ENCODE measurements around the gene LRRC18. TPM values are rescaled to one million over a fixed set of nuclear protein-coding genes. Genes with fewer than 3 reads are reported as not detected.

The LRRC18 gene
- total and polyA plus RNA-seq, 5 donors from 2014 or later: not detected

DNA sequence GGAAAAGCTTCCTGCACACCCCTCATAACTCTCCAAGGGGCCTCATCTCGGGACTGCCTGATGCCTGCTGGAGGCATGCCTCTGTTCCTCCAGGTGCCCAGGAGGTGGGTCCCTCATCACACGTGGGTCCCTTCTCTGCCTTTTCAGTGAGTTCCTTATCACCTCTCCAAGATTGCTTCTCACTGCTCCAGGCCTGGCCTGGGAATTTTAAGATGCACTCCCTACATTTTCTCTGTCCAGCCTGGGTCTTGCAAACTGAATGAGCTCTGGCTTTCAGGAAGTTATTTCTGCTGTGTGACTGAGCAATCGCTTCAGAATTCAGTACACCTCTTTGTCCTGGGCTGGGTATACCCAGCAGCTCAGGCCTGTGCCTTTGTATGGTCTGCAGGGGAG, 43.8 kb downstream of the LRRC18 start:
- no peaks in the 10 kb centered on the region for H3K36me3 ChIP-seq (ENCODE audit: control insufficient read depth, insufficient read depth, low read length)
- no peaks in the 10 kb centered on the region for H3K36me3 Mint-ChIP-seq
- no peak overlapping the region for H3K27ac Mint-ChIP-seq

GRCh38 chr10:48894911-48895802, 44.5 kb downstream of the LRRC18 start:
- Histone ChIP-seq H3K36me3 (ENCODE audit: control insufficient read depth, insufficient read depth, low read length) (no peaks in the 10 kb centered on the region), H3K9me3 (ENCODE audit: control insufficient read depth in 2 of 2, low read length in 2 of 2) (no peaks in the 10 kb centered on the region), H3K4me1 (ENCODE audit: control insufficient read depth, insufficient read depth, low read length, poor library complexity, severe bottlenecking) (no peaks in the 10 kb centered on the region), H3K27ac (ENCODE audit: insufficient read depth, low read length, poor library complexity, severe bottlenecking) (no peak overlapping the region), H3K4me3 (ENCODE audit: low read depth, low read length) (no peak overlapping the region), H3K27me3 (ENCODE audit: control insufficient read depth, insufficient read depth, low read length) (no peaks in the 10 kb centered on the region)
- Mint-ChIP-seq H3K27ac (no peak overlapping the region), H3K4me1 (no peaks in the 10 kb centered on the region), H3K36me3 (no peaks in the 10 kb centered on the region), H3K27me3 (peaks cover 4% of the 10 kb centered on the region), H3K4me3 (no peak overlapping the region), H3K9me3 (no peaks in the 10 kb centered on the region)
- DNase-seq (no peak), ATAC-seq (ENCODE audit: low read depth in 2 of 2) (no peak)

More for the DNA sequence above, 43.8 kb downstream of the LRRC18 start:
- Histone ChIP-seq H3K4me3 (ENCODE audit: low read depth, low read length) (no peak overlapping the region), H3K27ac (ENCODE audit: insufficient read depth, low read length, poor library complexity, severe bottlenecking) (no peak overlapping the region), H3K9me3 (ENCODE audit: control insufficient read depth in 2 of 2, low read length in 2 of 2) (no peaks in the 10 kb centered on the region), H3K27me3 (ENCODE audit: control insufficient read depth, insufficient read depth, low read length) (no peaks in the 10 kb centered on the region), H3K4me1 (ENCODE audit: control insufficient read depth, insufficient read depth, low read length, poor library complexity, severe bottlenecking) (no peaks in the 10 kb centered on the region)
- peaks cover 4% of the 10 kb centered on the region for H3K27me3 Mint-ChIP-seq
- no peak overlapping the region for H3K4me3 Mint-ChIP-seq
- no peaks in the 10 kb centered on the region for H3K9me3 Mint-ChIP-seq
- ATAC-seq (ENCODE audit: low read depth in 2 of 2) (no peak), DNase-seq (no peak)
- no peaks in the 10 kb centered on the region for H3K4me1 Mint-ChIP-seq

- Mint-ChIP-seq H3K36me3 (no peaks in the 10 kb centered on the region), H3K4me1 (no peaks in the 10 kb centered on the region), H3K4me3 (no peak overlapping the region), H3K27ac (no peak overlapping the region), H3K27me3 (no peaks in the 10 kb centered on the region), H3K9me3 (no peaks in the 10 kb centered on the region)
- no peaks in the 10 kb centered on the region for H3K9me3 ChIP-seq (ENCODE audit: control insufficient read depth in 2 of 2, low read length in 2 of 2)
- H3K27ac ChIP-seq (ENCODE audit: insufficient read depth, low read length, poor library complexity, severe bottlenecking): no peak overlapping the region
- DNase-seq (no peak), ATAC-seq (ENCODE audit: low read depth in 2 of 2) (no peak)
- H3K36me3 ChIP-seq (ENCODE audit: control insufficient read depth, insufficient read depth, low read length): no peaks in the 10 kb centered on the region
- no peak overlapping the region for H3K4me3 ChIP-seq (ENCODE audit: low read depth, low read length)
- no peaks in the 10 kb centered on the region for H3K4me1 ChIP-seq (ENCODE audit: control insufficient read depth, insufficient read depth, low read length, poor library complexity, severe bottlenecking)
- H3K27me3 ChIP-seq (ENCODE audit: control insufficient read depth, insufficient read depth, low read length): no peaks in the 10 kb centered on the region
Measured at GRCh38 chr10:48890888-48891850, 48.5 kb downstream of the LRRC18 start.

- Mint-ChIP-seq H3K36me3 (no peaks in the 10 kb centered on the region), H3K27me3 (no peaks in the 10 kb centered on the region), H3K9me3 (no peaks in the 10 kb centered on the region), H3K27ac (no peak overlapping the region), H3K4me1 (peaks cover 0 to 5% (median 0%) of the 10 kb centered on the region in 4 donors), H3K4me3 (no peak overlapping the region)
- DNase-seq: no peak
- no peak for ATAC-seq (ENCODE audit: low read depth in 2 of 2)
- no peak overlapping the region for H3K4me3 ChIP-seq (ENCODE audit: low read depth, low read length)
- H3K36me3 ChIP-seq (ENCODE audit: control insufficient read depth, insufficient read depth, low read length): no peaks in the 10 kb centered on the region
- no peaks in the 10 kb centered on the region for H3K4me1 ChIP-seq (ENCODE audit: control insufficient read depth, insufficient read depth, low read length, poor library complexity, severe bottlenecking)
- H3K27me3 ChIP-seq (ENCODE audit: control insufficient read depth, insufficient read depth, low read length): no peaks in the 10 kb centered on the region
- no peaks in the 10 kb centered on the region for H3K9me3 ChIP-seq (ENCODE audit: control insufficient read depth in 2 of 2, low read length in 2 of 2)
- no peak overlapping the region for H3K27ac ChIP-seq (ENCODE audit: insufficient read depth, low read length, poor library complexity, severe bottlenecking)
Measured at GRCh38 chr10:48887982-48888381, 51.7 kb downstream of the LRRC18 start.

DNA sequence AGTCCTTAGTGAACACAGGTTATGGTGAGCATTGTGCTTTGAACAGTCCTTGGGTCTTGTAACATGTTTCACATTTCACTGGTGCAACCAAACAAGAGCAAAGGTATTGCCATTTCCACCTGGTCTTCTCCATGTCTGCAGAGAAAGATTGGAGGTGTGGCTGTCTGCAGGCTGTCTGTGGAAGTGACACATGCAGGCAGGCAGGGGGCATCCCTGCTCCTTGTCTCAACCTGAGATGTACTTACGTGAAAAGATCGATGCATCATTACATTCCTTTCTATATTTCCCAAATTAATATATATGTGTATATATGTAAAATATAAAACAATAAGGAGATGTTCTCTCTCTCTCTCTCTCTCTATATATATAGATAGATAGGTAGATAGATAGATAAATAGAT, 54.3 kb downstream of the LRRC18 start:
- H3K27me3 ChIP-seq (ENCODE audit: control insufficient read depth, insufficient read depth, low read length): no peaks in the 10 kb centered on the region

DNA sequence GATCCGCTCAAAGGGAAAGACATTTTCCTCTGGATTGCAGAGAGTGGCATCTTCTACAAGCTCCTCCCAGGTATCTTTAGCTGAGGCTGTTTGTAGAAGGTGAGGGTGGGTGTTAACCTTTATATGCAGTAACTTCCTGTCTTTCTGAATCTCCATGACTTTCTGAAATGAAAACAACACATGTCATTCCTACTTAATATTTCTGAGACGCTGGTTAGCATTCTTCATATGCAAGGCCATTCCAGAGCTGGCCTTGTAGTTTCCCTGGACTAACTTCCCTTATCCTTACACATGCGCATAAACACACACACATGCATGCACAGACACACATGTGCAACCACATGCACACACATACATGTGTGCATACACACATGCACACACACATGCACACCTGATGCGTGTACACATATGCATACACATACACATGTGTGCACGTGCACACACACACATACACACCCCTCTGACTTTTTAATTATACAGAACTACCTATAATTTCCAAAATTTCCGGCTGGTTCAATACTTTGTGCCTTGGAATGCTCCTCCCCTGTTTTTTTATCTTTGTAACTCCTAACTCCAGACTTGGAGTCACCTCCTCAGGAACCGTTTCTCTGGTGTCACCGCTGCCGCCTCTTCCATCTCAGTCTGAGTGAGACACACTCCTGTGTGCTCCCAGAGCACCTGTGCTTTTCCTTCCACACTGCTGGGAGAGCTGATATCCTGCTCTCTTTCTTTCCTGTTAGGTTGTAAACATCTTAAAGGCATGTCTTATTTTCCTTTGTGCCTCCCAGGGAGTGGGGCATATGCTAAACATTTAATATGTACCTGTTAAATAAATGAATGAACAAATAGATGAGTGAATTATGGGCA, 55.2 kb downstream of the LRRC18 start:
- H3K4me1 ChIP-seq (ENCODE audit: control insufficient read depth, insufficient read depth, low read length, poor library complexity, severe bottlenecking): no peaks in the 10 kb centered on the region
- Mint-ChIP-seq H3K4me3 (no peak overlapping the region), H3K27me3 (no peaks in the 10 kb centered on the region), H3K4me1 (peaks cover 0 to 5% (median 0%) of the 10 kb centered on the region in 4 donors), H3K27ac (no peak overlapping the region), H3K9me3 (no peaks in the 10 kb centered on the region), H3K36me3 (no peaks in the 10 kb centered on the region)
- H3K9me3 ChIP-seq (ENCODE audit: control insufficient read depth in 2 of 2, low read length in 2 of 2): no peaks in the 10 kb centered on the region
- DNase-seq: no peak
- H3K36me3 ChIP-seq (ENCODE audit: control insufficient read depth, insufficient read depth, low read length): no peaks in the 10 kb centered on the region
- ATAC-seq (ENCODE audit: low read depth in 2 of 2): no peak
- H3K4me3 ChIP-seq (ENCODE audit: low read depth, low read length): no peak overlapping the region
- H3K27ac ChIP-seq (ENCODE audit: insufficient read depth, low read length, poor library complexity, severe bottlenecking): no peak overlapping the region
- no peaks in the 10 kb centered on the region for H3K27me3 ChIP-seq (ENCODE audit: control insufficient read depth, insufficient read depth, low read length)

More for the DNA sequence above, 54.3 kb downstream of the LRRC18 start:
- Histone ChIP-seq H3K27ac (ENCODE audit: insufficient read depth, low read length, poor library complexity, severe bottlenecking) (no peak overlapping the region), H3K36me3 (ENCODE audit: control insufficient read depth, insufficient read depth, low read length) (no peaks in the 10 kb centered on the region), H3K9me3 (ENCODE audit: control insufficient read depth in 2 of 2, low read length in 2 of 2) (no peaks in the 10 kb centered on the region), H3K4me1 (ENCODE audit: control insufficient read depth, insufficient read depth, low read length, poor library complexity, severe bottlenecking) (no peaks in the 10 kb centered on the region), H3K4me3 (ENCODE audit: low read depth, low read length) (no peak overlapping the region)
- Mint-ChIP-seq H3K9me3 (no peaks in the 10 kb centered on the region), H3K4me3 (no peak overlapping the region), H3K27ac (no peak overlapping the region), H3K27me3 (no peaks in the 10 kb centered on the region), H3K36me3 (no peaks in the 10 kb centered on the region), H3K4me1 (peaks cover 0 to 5% (median 0%) of the 10 kb centered on the region in 4 donors)
- DNase-seq (peak in 1 of 3 donors; percentile 23), ATAC-seq (ENCODE audit: low read depth in 2 of 2) (no peak)

DNA sequence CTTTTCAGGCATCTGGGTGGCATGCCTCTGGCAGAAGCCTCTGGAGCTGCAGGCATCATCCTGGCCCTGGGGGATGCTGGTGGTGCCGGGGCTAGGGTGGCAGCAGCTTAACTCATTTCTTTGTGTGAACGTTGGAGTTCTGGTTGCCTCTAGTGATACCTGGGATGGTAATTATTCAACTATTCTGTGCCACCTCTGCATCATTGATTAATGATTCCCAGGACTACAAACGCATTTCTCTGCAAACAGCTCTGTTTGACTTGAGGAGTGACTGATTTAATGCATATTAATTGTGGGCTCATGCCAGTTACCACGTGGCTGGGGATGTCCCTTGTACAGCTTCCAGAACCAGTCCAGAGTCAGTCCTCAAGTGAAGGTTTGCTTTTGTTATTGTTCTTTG, 55.9 kb downstream of the LRRC18 start:
- no peak for DNase-seq
- ATAC-seq (ENCODE audit: low read depth in 2 of 2): no peak
- H3K9me3 ChIP-seq (ENCODE audit: control insufficient read depth in 2 of 2, low read length in 2 of 2): no peaks in the 10 kb centered on the region
- no peaks in the 10 kb centered on the region for H3K36me3 ChIP-seq (ENCODE audit: control insufficient read depth, insufficient read depth, low read length)
- no peaks in the 10 kb centered on the region for H3K27me3 ChIP-seq (ENCODE audit: control insufficient read depth, insufficient read depth, low read length)
- Mint-ChIP-seq H3K36me3 (no peaks in the 10 kb centered on the region), H3K27me3 (no peaks in the 10 kb centered on the region), H3K27ac (no peak overlapping the region), H3K9me3 (no peaks in the 10 kb centered on the region), H3K4me3 (no peak overlapping the region), H3K4me1 (peaks cover 0 to 5% (median 0%) of the 10 kb centered on the region in 4 donors)
- H3K4me1 ChIP-seq (ENCODE audit: control insufficient read depth, insufficient read depth, low read length, poor library complexity, severe bottlenecking): no peaks in the 10 kb centered on the region
- no peak overlapping the region for H3K27ac ChIP-seq (ENCODE audit: insufficient read depth, low read length, poor library complexity, severe bottlenecking)
- no peak overlapping the region for H3K4me3 ChIP-seq (ENCODE audit: low read depth, low read length)

Data from CD4-positive, CD25-positive, alpha-beta regulatory T cell (primary cell).